Astrocyte (in vitro differentiated cells and primary cell): ENCODE measurements around the gene FTO. TPM values are rescaled to one million over a fixed set of nuclear protein-coding genes. Genes with fewer than 3 reads are reported as not detected.

Experiments used
- DNase-seq: peaks from one replicate; pipeline ENCODE4 v3.0.0-alpha.2; 2010; ENCODE audit warnings: low read depth
- FAIRE-seq: peaks from 2 replicates; lab custom pipeline; 2011; peaks lifted over from hg19 to GRCh38; lab: Jason Lieb, UNC
- H2AFZ ChIP-seq: 2 replicates; pipeline ENCODE4 v1.6.0; 2012; ENCODE audit warnings: low read depth, low read length, inconsistent platforms
- H3K27ac ChIP-seq: 2 replicates; pipeline ENCODE4 v1.5.1; 2011; ENCODE audit warnings: low read depth, low read length, inconsistent platforms
- H3K27me3 ChIP-seq: 2 replicates; pipeline ENCODE4 v1.6.0; 2011; ENCODE audit warnings: low read length, inconsistent platforms; ENCODE audit not compliant: insufficient read depth
- H3K36me3 ChIP-seq: 2 replicates; pipeline ENCODE4 v1.5.1; 2011; ENCODE audit warnings: low read length, inconsistent platforms; ENCODE audit not compliant: insufficient read depth
- H3K4me1 ChIP-seq: 2 replicates; pipeline ENCODE4 v1.5.1; 2011; ENCODE audit warnings: low read length, inconsistent platforms; ENCODE audit not compliant: insufficient read depth
- H3K4me2 ChIP-seq: 2 replicates; pipeline ENCODE4 v1.6.0; 2012; ENCODE audit warnings: low read length, inconsistent platforms
- H3K4me3 ChIP-seq: 2 replicates; pipeline ENCODE4 v1.5.1; 2011; ENCODE audit warnings: low read depth, mild to moderate bottlenecking, low read length, inconsistent platforms; ENCODE audit not compliant: insufficient read depth
- H3K79me2 ChIP-seq: 2 replicates; pipeline ENCODE4 v1.6.0; 2012; ENCODE audit warnings: mild to moderate bottlenecking, low read length, inconsistent platforms; ENCODE audit not compliant: insufficient read depth
- H3K9ac ChIP-seq: 2 replicates; pipeline ENCODE4 v1.6.0; 2012; ENCODE audit warnings: mild to moderate bottlenecking, low read length, inconsistent platforms
- H3K9me3 ChIP-seq: 2 replicates; pipeline ENCODE4 v1.5.1; 2012; ENCODE audit warnings: low read depth, mild to moderate bottlenecking, low read length, inconsistent platforms; ENCODE audit not compliant: insufficient read depth
- H4K20me1 ChIP-seq: 2 replicates; pipeline ENCODE4 v1.6.0; 2012; ENCODE audit warnings: low read length, inconsistent platforms; ENCODE audit not compliant: insufficient read depth
- H3K27ac Mint-ChIP-seq: one replicate; pipeline ENCODE4 v1.8.0; 2021; ENCODE audit warnings: mild to moderate bottlenecking, mixed read lengths; ENCODE audit not compliant: unreplicated experiment
- H3K27me3 Mint-ChIP-seq: one replicate; pipeline ENCODE4 v1.8.0; 2021; ENCODE audit warnings: low read depth, mixed read lengths; ENCODE audit not compliant: unreplicated experiment
- H3K36me3 Mint-ChIP-seq: one replicate; pipeline ENCODE4 v1.8.0; 2021; ENCODE audit warnings: low read depth, mixed read lengths; ENCODE audit not compliant: unreplicated experiment
- H3K4me1 Mint-ChIP-seq: one replicate; pipeline ENCODE4 v1.8.0; 2021; ENCODE audit warnings: low read depth, mixed read lengths; ENCODE audit not compliant: unreplicated experiment
- H3K4me3 Mint-ChIP-seq: one replicate; pipeline ENCODE4 v1.8.0; 2021; ENCODE audit warnings: mild to moderate bottlenecking, moderate library complexity, mixed read lengths; ENCODE audit not compliant: unreplicated experiment
- H3K9me3 Mint-ChIP-seq: one replicate; pipeline ENCODE4 v1.8.0; 2021; ENCODE audit warnings: mild to moderate bottlenecking, mixed read lengths; ENCODE audit not compliant: unreplicated experiment
- EZH2 ChIP-seq: IDR thresholded peaks from 2 replicates; pipeline ENCODE4 v1.6.1; 2012; ENCODE audit warnings: mild to moderate bottlenecking, low read length, inconsistent platforms; ENCODE audit not compliant: insufficient read depth
- total RNA-seq: library from RNA; stranded (reverse); gene quantifications from 2 replicates; pipeline ENCODE4 v1.2.1, GENCODE V29; 2021
- TF ChIP-seq, protein P1 (sequence below): IDR thresholded peaks from 2 replicates; pipeline ENCODE4 v1.5.1; 2011; ENCODE audit warnings: low read depth, mild to moderate bottlenecking, inconsistent platforms, low read length, moderate library complexity; ENCODE audit not compliant: insufficient read depth

Gene FTO
- total RNA-seq, 1 donor from 2014 or later = 73.1 TPM

DNA sequence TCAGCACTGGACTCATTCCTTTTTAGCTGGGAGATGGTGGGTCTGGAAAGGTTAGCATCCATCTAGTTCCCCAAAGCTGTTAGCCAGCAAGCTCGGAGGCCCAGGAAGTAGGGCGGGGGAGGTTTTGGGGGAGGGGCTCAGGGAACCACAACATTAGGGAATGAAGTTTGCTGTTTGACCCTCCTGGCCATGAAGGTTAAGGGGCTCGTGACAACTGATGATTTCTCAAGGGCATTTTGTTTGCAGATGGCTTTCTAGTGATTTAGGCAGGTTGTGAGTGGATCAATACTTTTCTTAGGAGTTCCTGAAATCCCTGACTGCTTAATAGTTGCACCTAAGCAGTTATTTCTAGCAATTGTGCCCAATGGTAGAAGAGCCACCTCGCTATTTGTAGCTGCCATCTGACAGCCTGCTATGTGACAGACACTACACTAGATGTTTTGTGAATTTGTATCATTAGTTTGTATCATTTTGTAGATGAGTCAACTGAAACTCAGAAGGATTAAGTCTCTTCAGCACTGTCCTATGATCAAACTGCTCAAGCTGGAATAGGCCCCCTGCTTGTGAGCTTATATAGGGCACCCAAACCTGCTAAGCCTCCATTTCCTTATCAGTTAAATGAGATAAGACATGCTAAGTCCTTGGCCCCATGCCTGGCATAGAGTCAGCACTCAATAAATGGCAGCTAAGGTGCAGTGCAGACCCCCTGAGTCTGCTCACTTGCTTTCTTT, 436.3 kb downstream of the FTO start:
- H3K27me3 Mint-ChIP-seq = peaks cover 8% of the 10 kb centered on the region
- FAIRE-seq = no peak
- H3K4me2 ChIP-seq = no peak overlapping the region

GRCh38 chr16:54140788-54141136, 436.8 kb downstream of the FTO start:
- H3K27ac Mint-ChIP-seq = no peak overlapping the region
- TF ChIP-seq EZH2 = no peak
- TF ChIP-seq, protein P1, sequence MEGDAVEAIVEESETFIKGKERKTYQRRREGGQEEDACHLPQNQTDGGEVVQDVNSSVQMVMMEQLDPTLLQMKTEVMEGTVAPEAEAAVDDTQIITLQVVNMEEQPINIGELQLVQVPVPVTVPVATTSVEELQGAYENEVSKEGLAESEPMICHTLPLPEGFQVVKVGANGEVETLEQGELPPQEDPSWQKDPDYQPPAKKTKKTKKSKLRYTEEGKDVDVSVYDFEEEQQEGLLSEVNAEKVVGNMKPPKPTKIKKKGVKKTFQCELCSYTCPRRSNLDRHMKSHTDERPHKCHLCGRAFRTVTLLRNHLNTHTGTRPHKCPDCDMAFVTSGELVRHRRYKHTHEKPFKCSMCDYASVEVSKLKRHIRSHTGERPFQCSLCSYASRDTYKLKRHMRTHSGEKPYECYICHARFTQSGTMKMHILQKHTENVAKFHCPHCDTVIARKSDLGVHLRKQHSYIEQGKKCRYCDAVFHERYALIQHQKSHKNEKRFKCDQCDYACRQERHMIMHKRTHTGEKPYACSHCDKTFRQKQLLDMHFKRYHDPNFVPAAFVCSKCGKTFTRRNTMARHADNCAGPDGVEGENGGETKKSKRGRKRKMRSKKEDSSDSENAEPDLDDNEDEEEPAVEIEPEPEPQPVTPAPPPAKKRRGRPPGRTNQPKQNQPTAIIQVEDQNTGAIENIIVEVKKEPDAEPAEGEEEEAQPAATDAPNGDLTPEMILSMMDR = no peak
- Histone ChIP-seq H4K20me1 (no peaks in the 10 kb centered on the region), H3K9me3 (no peaks in the 10 kb centered on the region), H3K36me3 (no peaks in the 10 kb centered on the region), H2AFZ (no peak overlapping the region), H3K4me2 (no peak overlapping the region), H3K79me2 (no peaks in the 10 kb centered on the region), H3K27me3 (no peaks in the 10 kb centered on the region), H3K27ac (no peak overlapping the region), H3K4me3 (no peak overlapping the region), H3K9ac (no peak overlapping the region), H3K4me1 (peaks cover 8% of the 10 kb centered on the region)
- DNase-seq (no peak), FAIRE-seq (no peak)
- peaks cover 4% of the 10 kb centered on the region for H3K9me3 Mint-ChIP-seq
- H3K36me3 Mint-ChIP-seq = no peaks in the 10 kb centered on the region
- peaks cover 8% of the 10 kb centered on the region for H3K27me3 Mint-ChIP-seq
- peaks cover 7% of the 10 kb centered on the region for H3K4me1 Mint-ChIP-seq
- H3K4me3 Mint-ChIP-seq = no peak overlapping the region

More for the DNA sequence above, 436.3 kb downstream of the FTO start:
- H3K4me1 ChIP-seq = peaks cover 13% of the 10 kb centered on the region
- Mint-ChIP-seq H3K36me3 (no peaks in the 10 kb centered on the region), H3K4me3 (no peak overlapping the region), H3K4me1 (peaks cover 13% of the 10 kb centered on the region), H3K9me3 (peaks cover 2% of the 10 kb centered on the region), H3K27ac (no peak overlapping the region)
- H3K9me3 ChIP-seq = no peaks in the 10 kb centered on the region
- no peak overlapping the region for H3K4me3 ChIP-seq
- no peaks in the 10 kb centered on the region for H3K79me2 ChIP-seq
- no peak for DNase-seq
- H3K36me3 ChIP-seq = no peaks in the 10 kb centered on the region
- H2AFZ ChIP-seq = no peak overlapping the region
- H3K27ac ChIP-seq = no peak overlapping the region
- H3K9ac ChIP-seq = no peak overlapping the region
- TF ChIP-seq, protein P1 = peak; percentile 5
- TF ChIP-seq EZH2 = no peak
- no peaks in the 10 kb centered on the region for H4K20me1 ChIP-seq
- H3K27me3 ChIP-seq = no peaks in the 10 kb centered on the region

- Mint-ChIP-seq H3K4me1 (no peaks in the 10 kb centered on the region), H3K9me3 (peaks cover 4% of the 10 kb centered on the region), H3K4me3 (no peak overlapping the region), H3K27me3 (peaks cover 8% of the 10 kb centered on the region), H3K27ac (no peak overlapping the region), H3K36me3 (no peaks in the 10 kb centered on the region)
- TF ChIP-seq, protein P1 = no peak
- TF ChIP-seq EZH2 = no peak
- no peak for DNase-seq
- Histone ChIP-seq H2AFZ (no peak overlapping the region), H3K79me2 (no peaks in the 10 kb centered on the region), H3K9me3 (no peaks in the 10 kb centered on the region), H3K36me3 (no peaks in the 10 kb centered on the region), H3K27me3 (no peaks in the 10 kb centered on the region), H3K4me1 (no peaks in the 10 kb centered on the region), H3K9ac (no peak overlapping the region), H3K4me2 (no peak overlapping the region), H3K4me3 (no peak overlapping the region), H3K27ac (no peak overlapping the region), H4K20me1 (no peaks in the 10 kb centered on the region)
- FAIRE-seq = no peak
Measured at GRCh38 chr16:54142787-54143186, 438.8 kb downstream of the FTO start.
